ENCODE results near the gene CHRDL2. TPM values are rescaled to one million over a fixed set of nuclear protein-coding genes. Genes with fewer than 3 reads are reported as not detected.

Gene CHRDL2
- total RNA-seq, 1 donor from 2014 or later: not detected

DNA sequence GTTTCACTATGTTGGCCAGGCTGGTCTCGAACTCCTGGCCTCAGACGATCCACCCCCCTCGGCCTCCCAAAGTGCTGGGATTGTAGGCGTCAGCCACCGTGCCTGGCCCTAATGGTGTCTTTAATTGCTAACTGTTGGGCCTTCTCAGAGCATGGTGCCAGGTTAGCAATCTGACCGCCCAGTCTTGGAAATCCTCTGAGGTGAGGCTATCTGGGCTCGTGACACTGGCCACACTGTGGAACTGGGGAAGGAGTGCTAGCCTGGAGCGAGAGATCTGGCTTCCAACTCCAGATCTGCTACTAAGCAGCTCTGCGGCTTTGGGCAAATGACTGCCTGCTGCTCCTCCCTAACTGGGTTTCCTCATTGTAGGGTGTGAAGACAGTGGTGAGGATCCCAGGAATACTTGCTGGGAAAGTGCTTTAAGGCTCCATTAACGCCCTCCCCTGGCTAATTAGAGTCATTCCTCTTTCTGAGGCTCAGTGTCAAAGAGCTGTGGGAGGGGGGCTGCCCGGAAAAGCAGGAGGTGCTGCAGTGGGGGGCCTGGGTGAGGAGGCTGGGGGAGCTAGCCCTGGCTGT lies 35.4 kb downstream of the CHRDL2 start:
- DNase-seq (ENCODE audit: low spot score in 2 of 2): no peak
- Histone ChIP-seq H3K36me3 (no peaks in the 10 kb centered on the region), H3K4me1 (peaks cover 4 to 8% of the 10 kb centered on the region in 2 donors), H3K27me3 (no peaks in the 10 kb centered on the region), H3K27ac (peak overlapping the region in 1 of 2 donors; percentile 74), H3K9me3 (no peaks in the 10 kb centered on the region), H3K4me3 (no peak overlapping the region)
- TF ChIP-seq, protein P1, sequence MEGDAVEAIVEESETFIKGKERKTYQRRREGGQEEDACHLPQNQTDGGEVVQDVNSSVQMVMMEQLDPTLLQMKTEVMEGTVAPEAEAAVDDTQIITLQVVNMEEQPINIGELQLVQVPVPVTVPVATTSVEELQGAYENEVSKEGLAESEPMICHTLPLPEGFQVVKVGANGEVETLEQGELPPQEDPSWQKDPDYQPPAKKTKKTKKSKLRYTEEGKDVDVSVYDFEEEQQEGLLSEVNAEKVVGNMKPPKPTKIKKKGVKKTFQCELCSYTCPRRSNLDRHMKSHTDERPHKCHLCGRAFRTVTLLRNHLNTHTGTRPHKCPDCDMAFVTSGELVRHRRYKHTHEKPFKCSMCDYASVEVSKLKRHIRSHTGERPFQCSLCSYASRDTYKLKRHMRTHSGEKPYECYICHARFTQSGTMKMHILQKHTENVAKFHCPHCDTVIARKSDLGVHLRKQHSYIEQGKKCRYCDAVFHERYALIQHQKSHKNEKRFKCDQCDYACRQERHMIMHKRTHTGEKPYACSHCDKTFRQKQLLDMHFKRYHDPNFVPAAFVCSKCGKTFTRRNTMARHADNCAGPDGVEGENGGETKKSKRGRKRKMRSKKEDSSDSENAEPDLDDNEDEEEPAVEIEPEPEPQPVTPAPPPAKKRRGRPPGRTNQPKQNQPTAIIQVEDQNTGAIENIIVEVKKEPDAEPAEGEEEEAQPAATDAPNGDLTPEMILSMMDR (IDR thresholded peaks at IDR 0.05): no peak
- intact Hi-C loops (cut with DNase I): no loop called here

DNA sequence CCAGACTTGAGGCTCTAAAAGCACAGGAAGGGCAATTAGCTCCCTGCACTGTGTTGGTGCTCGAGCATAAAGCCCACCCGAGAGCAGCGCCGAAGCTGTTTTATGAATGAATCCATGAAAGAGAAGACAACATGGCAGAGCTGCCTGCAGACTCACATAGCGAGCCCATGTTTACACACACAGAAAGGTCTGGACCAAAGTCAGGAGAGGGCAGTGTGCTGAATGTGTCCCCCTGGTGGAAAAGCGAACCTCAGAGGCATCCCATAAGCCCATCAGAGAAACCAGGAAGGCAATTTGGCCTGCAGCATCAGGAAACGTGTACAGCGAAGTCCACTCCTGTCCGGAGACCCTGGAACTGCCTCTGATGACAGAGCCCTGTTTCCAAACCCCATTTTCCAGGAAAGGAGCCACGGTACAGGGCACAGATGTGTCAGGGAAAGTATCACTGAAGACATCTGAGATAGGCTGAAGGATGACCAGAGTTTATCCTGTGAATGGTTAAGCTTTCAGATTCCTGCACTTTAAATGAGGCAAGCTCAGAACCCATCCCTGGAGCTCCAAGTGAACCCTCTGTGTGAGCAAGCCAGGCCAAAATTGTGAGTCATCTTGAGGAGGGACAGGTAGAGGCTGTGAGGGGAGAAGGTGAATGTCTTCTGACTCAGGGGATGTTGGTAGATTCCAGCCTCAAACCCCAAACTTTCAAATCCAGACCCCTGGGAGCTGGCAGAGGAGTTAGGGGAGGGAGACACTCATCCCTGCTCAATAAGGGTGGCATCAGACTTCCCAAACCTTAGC lies 36.9 kb downstream of the CHRDL2 start:
- no peaks in the 10 kb centered on the region for H3K9me3 ChIP-seq
- TF ChIP-seq, protein P1 (IDR thresholded peaks at IDR 0.05): no peak
- no peak for DNase-seq (ENCODE audit: low spot score in 2 of 2)
- no peak overlapping the region for H3K4me3 ChIP-seq
- peaks cover 4 to 8% of the 10 kb centered on the region in 2 donors for H3K4me1 ChIP-seq
- no peak overlapping the region for H3K27ac ChIP-seq
- intact Hi-C loops (cut with DNase I): no loop called here
- no peaks in the 10 kb centered on the region for H3K27me3 ChIP-seq
- no peaks in the 10 kb centered on the region for H3K36me3 ChIP-seq

DNA sequence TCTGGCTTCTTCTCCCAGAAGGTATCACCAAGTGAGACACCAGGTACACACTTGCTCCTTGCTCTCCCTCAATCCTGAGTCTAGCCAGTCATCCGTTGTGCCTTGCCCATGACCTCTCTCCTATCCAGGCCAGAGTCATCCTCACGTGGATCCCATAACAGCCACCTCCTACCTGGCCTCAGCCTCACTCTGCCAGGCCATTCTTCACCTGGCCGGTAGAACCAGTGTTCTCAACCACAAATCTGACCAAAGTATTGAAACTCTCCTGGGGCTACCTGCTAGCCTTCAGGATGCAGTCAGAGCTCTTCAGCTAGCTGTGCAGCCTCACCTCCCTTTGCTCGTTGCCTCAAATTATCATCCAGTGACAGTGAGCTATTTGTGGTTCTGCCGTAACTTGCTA lies 37.7 kb downstream of the CHRDL2 start:
- no peak overlapping the region for H3K4me3 ChIP-seq
- no peak for DNase-seq (ENCODE audit: low spot score in 2 of 2)
- intact Hi-C loops (cut with DNase I): no loop called here
- H3K27ac ChIP-seq: no peak overlapping the region
- H3K4me1 ChIP-seq: peaks cover 4 to 8% of the 10 kb centered on the region in 2 donors
- H3K9me3 ChIP-seq: no peaks in the 10 kb centered on the region
- TF ChIP-seq, protein P1 (IDR thresholded peaks at IDR 0.05): no peak
- H3K27me3 ChIP-seq: no peaks in the 10 kb centered on the region
- H3K36me3 ChIP-seq: no peaks in the 10 kb centered on the region

DNA sequence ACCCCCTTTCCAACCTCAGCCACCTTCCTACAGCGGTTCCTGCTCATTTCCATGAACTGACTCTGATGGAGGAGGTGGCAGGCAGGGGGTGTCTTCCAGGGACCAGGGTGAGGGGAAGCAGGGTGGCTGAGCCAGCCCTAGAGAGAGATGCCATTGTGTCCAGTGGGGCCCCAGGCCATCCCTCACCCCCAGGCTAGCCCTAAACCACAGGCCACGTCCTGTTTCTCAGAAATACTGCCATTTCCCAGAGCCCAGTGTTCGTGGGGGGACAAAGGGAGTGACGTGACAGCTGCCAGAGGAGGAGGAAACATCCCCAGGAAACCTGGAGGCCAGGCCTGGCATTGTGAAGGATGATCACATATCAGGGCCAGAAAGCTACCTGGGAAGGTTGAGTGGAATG lies 39.5 kb downstream of the CHRDL2 start:
- Histone ChIP-seq H3K27ac (no peak overlapping the region), H3K27me3 (no peaks in the 10 kb centered on the region), H3K4me3 (no peak overlapping the region), H3K9me3 (no peaks in the 10 kb centered on the region), H3K4me1 (peaks cover 4 to 7% of the 10 kb centered on the region in 2 donors), H3K36me3 (no peaks in the 10 kb centered on the region)
- DNase-seq (ENCODE audit: low spot score in 2 of 2): no peak
- TF ChIP-seq, protein P1 (IDR thresholded peaks at IDR 0.05): no peak
- intact Hi-C loops (cut with DNase I): no loop called here

DNA sequence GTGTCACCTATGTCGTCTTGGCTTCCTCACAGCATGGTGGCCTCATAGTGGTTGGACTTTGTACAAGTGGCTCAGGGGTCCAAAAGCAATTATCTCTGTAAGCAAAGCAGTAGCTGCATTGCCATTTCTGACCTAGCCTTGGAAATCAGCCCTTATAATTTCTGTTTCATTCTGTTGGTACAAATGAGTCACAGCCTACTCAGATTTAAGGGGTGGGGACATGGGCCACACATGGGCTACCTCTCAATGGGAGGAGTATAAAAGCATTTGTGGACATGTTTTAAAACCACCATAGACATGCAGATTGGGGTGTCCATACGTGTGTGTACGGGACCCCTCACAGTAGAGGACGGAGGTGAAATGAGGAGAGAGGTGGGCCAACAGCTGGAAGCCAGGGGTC lies 41.6 kb downstream of the CHRDL2 start:
- no peaks in the 10 kb centered on the region for H3K4me1 ChIP-seq
- no peaks in the 10 kb centered on the region for H3K9me3 ChIP-seq
- H3K4me3 ChIP-seq: no peak overlapping the region
- DNase-seq (ENCODE audit: low spot score in 2 of 2): no peak
- intact Hi-C loops (cut with DNase I): no loop called here
- no peaks in the 10 kb centered on the region for H3K36me3 ChIP-seq
- H3K27ac ChIP-seq: no peak overlapping the region
- TF ChIP-seq, protein P1 (IDR thresholded peaks at IDR 0.05): no peak
- no peaks in the 10 kb centered on the region for H3K27me3 ChIP-seq
